Fibroblast of lung (primary cell): Measurements from ENCODE around the gene PPP4R3B. TPM values are rescaled to one million over a fixed set of nuclear protein-coding genes. Genes with fewer than 3 reads are reported as not detected.

Source experiments
- DNase-seq, 2 donors: peaks; one replicate each; pipeline versions ENCODE4 v3.0.0 to v3.0.0-alpha.2; 2010; ENCODE audit warnings: low read depth in 2 of 2
- H2AFZ ChIP-seq: 2 replicates; pipeline ENCODE4 v1.5.1; 2012; ENCODE audit warnings: low read length, control low read depth, inconsistent platforms
- H3K27ac ChIP-seq: 2 replicates; pipeline ENCODE4 v1.5.1; 2011; ENCODE audit warnings: low read length, control low read depth; ENCODE audit not compliant: insufficient read depth
- H3K27me3 ChIP-seq: 2 replicates; pipeline ENCODE4 v1.5.1; 2011; ENCODE audit warnings: mild to moderate bottlenecking, low read length; ENCODE audit not compliant: control insufficient read depth, insufficient read depth
- H3K36me3 ChIP-seq: 2 replicates; pipeline ENCODE4 v1.5.1; 2011; ENCODE audit warnings: low read length; ENCODE audit not compliant: control insufficient read depth, insufficient read depth
- H3K4me1 ChIP-seq: 2 replicates; pipeline ENCODE4 v1.5.1; 2011; ENCODE audit warnings: low read length; ENCODE audit not compliant: control insufficient read depth, insufficient read depth; ENCODE audit errors: extremely low read depth
- H3K4me2 ChIP-seq: 2 replicates; pipeline ENCODE4 v1.5.1; 2011; ENCODE audit warnings: low read length, control low read depth; ENCODE audit not compliant: insufficient read depth; ENCODE audit errors: extremely low read depth
- H3K4me3 ChIP-seq, 4 experiments: fragments of 200-600 bp in 1 of 4; sonication (generic) in 1 of 4; replicated peaks in 1 of 4; 2 replicates each; pipeline ENCODE4 v1.5.1; 2011 to 2016; ENCODE audit warnings: low read length in 4 of 4, low read depth in 3 of 4, mild to moderate bottlenecking in 3 of 4, control low read depth in 2 of 4, inconsistent platforms in 1 of 4, mixed read lengths in 1 of 4; ENCODE audit not compliant: insufficient read depth in 1 of 4; ENCODE audit errors: control extremely low read depth in 1 of 4
- H3K79me2 ChIP-seq: 2 replicates; pipeline ENCODE4 v1.5.1; 2012; ENCODE audit warnings: mild to moderate bottlenecking, low read length, inconsistent platforms; ENCODE audit not compliant: control insufficient read depth, insufficient read depth
- H3K9ac ChIP-seq: 2 replicates; pipeline ENCODE4 v1.5.1; 2011; ENCODE audit warnings: mild to moderate bottlenecking, low read length, control low read depth; ENCODE audit not compliant: insufficient read depth
- H3K9me3 ChIP-seq: 2 replicates; pipeline ENCODE4 v1.5.1; 2012; ENCODE audit warnings: low read depth, low read length; ENCODE audit not compliant: control insufficient read depth, insufficient read depth
- H4K20me1 ChIP-seq: 2 replicates; pipeline ENCODE4 v1.5.1; 2011; ENCODE audit warnings: low read length; ENCODE audit not compliant: control insufficient read depth, insufficient read depth; ENCODE audit errors: extremely low read depth
- EZH2 ChIP-seq: IDR thresholded peaks from 2 replicates; pipeline ENCODE4 v1.5.1; 2012; ENCODE audit warnings: low read length, control low read depth, mild to moderate bottlenecking; ENCODE audit errors: missing control alignments
- polyA plus RNA-seq, 2 donors: library from polyadenylated mRNA; depleted of rRNA in 1 of 2; stranded (reverse) in 1 of 2; unstranded in 1 of 2; fragments of >200 nt; gene quantifications; 2 replicates each; pipeline ENCODE4 v1.2.1, GENCODE V29; 2011 to 2012; ENCODE audit warnings: missing spikeins in 1 of 2
- total RNA-seq: library from RNA; depleted of rRNA; stranded (reverse); fragments of >200 nt; gene quantifications from 2 replicates; pipeline ENCODE4 v1.2.1, GENCODE V29; 2014
- TF ChIP-seq, protein P1 (sequence below), 2 donors: IDR thresholded peaks in 1 of 2; conservative IDR thresholded peaks in 1 of 2; 1 replicate in 1 of 2; 2 replicates in 1 of 2; pipeline ENCODE4 v1.5.1; 2011 to 2012; ENCODE audit warnings: low read length in 2 of 2, control low read depth in 1 of 2, inconsistent platforms in 1 of 2, low read depth in 1 of 2, mild to moderate bottlenecking in 1 of 2

The PPP4R3B gene
- total and polyA plus RNA-seq, 2 donors (not counting 1 experiment from before 2014, with no cell fraction given): 27.5 to 51.4 TPM

DNA sequence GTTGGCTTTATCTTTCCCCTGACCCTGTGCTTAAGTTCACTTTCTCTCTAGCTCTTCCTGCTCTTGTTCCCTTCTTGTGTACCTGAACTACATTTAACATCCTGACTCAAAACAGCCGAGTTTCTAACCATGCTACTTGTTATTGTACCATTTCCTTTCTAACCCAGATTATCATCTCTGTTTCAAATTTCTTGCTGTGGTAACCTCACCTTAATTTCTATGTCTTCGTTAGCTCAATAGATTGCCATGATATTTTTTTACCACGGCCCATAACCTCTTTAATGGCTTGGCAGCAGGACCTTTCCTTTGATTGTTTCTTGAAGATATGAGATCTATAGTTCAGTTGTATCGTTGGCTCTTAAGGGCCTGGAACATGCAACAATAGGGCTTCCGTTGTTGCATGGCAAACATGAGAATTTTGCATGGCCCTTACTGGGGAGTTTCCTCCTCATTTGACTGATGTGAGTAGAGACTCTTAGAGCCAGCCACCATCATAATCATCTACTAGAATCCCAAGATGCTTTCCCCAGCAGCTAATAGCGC is 86.8 kb downstream of the PPP4R3B start:
- H3K9ac ChIP-seq: no peak overlapping the region
- no peak overlapping the region for H3K27ac ChIP-seq
- H2AFZ ChIP-seq: no peak overlapping the region
- no peak overlapping the region for H3K4me3 ChIP-seq
- H4K20me1 ChIP-seq: no peaks in the 10 kb centered on the region
- no peaks in the 10 kb centered on the region for H3K79me2 ChIP-seq
- H3K36me3 ChIP-seq: no peaks in the 10 kb centered on the region
- H3K4me1 ChIP-seq: no peaks in the 10 kb centered on the region
- DNase-seq: no peak
- no peaks in the 10 kb centered on the region for H3K27me3 ChIP-seq
- no peak for TF ChIP-seq EZH2
- TF ChIP-seq, protein P1, sequence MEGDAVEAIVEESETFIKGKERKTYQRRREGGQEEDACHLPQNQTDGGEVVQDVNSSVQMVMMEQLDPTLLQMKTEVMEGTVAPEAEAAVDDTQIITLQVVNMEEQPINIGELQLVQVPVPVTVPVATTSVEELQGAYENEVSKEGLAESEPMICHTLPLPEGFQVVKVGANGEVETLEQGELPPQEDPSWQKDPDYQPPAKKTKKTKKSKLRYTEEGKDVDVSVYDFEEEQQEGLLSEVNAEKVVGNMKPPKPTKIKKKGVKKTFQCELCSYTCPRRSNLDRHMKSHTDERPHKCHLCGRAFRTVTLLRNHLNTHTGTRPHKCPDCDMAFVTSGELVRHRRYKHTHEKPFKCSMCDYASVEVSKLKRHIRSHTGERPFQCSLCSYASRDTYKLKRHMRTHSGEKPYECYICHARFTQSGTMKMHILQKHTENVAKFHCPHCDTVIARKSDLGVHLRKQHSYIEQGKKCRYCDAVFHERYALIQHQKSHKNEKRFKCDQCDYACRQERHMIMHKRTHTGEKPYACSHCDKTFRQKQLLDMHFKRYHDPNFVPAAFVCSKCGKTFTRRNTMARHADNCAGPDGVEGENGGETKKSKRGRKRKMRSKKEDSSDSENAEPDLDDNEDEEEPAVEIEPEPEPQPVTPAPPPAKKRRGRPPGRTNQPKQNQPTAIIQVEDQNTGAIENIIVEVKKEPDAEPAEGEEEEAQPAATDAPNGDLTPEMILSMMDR (conservative IDR thresholded peaks at IDR 0.05 in 1 of 2, IDR thresholded peaks at IDR 0.05 in 1 of 2; ENCODE audit: low read depth in 1 of 2, low read length in 2 of 2): no peak
- no peaks in the 10 kb centered on the region for H3K9me3 ChIP-seq
- H3K4me2 ChIP-seq: no peak overlapping the region

DNA sequence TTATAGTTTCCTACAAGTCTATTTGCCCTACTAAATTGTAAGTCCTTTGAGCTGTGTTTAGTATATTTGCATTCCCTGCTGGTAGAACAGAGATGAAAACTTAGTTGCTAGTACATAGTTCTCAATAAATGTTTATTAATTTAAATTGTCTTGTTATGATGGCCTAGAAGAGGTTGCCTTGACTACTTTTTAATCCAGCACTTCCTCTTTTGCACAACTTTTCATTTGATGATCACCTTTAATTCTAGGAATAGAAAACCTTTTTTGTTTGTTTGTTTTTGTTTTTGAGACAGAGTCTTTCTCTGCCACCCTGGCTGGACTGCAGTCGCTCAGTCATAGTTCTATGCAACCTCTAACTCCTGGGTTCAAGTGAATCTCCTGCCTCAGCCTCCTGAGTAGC is 91.2 kb downstream of the PPP4R3B start:
- TF ChIP-seq, protein P1 (conservative IDR thresholded peaks at IDR 0.05 in 1 of 2, IDR thresholded peaks at IDR 0.05 in 1 of 2; ENCODE audit: low read depth in 1 of 2, low read length in 2 of 2): no peak
- no peak for TF ChIP-seq EZH2
- Histone ChIP-seq H3K4me2 (no peak overlapping the region), H3K9me3 (no peaks in the 10 kb centered on the region), H4K20me1 (no peaks in the 10 kb centered on the region), H3K79me2 (no peaks in the 10 kb centered on the region), H3K36me3 (no peaks in the 10 kb centered on the region), H3K27me3 (no peaks in the 10 kb centered on the region), H3K4me1 (no peaks in the 10 kb centered on the region), H3K9ac (no peak overlapping the region), H2AFZ (no peak overlapping the region), H3K4me3 (no peak overlapping the region), H3K27ac (no peak overlapping the region)
- no peak for DNase-seq

DNA sequence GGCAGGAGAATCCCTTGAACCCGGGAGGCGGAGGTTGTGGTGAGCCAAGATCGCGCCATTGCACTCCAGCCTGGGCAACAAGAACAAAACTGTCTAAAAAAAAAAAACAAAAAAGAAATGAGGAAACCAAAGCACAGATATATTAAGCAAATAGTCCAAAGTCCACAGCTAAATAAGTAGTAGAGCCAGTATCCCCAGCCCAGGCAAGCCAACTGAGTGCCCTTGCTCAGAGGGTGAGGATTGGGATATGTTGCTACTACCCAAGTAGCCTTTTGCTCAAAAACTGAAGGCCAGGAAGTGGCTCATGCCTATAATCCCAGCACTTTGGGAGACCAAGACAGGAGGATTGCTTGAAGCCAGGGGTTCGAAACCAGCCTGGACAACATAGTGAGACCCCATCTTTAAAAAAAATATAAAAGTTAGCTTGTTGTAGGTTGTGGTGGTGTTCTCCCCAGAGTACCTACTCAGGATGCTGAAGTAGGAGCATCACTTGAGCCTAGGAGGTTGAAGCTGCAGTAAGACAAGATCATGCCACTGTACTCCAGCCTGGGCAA is 92.5 kb downstream of the PPP4R3B start:
- Histone ChIP-seq H3K4me3 (no peak overlapping the region), H2AFZ (no peak overlapping the region), H3K9me3 (no peaks in the 10 kb centered on the region), H3K79me2 (peaks cover 3% of the 10 kb centered on the region), H3K4me2 (no peak overlapping the region), H4K20me1 (no peaks in the 10 kb centered on the region), H3K36me3 (no peaks in the 10 kb centered on the region), H3K4me1 (no peaks in the 10 kb centered on the region), H3K9ac (no peak overlapping the region), H3K27ac (no peak overlapping the region), H3K27me3 (no peaks in the 10 kb centered on the region)
- TF ChIP-seq, protein P1 (conservative IDR thresholded peaks at IDR 0.05 in 1 of 2, IDR thresholded peaks at IDR 0.05 in 1 of 2; ENCODE audit: low read depth in 1 of 2, low read length in 2 of 2): no peak
- no peak for TF ChIP-seq EZH2
- DNase-seq: no peak
